ENCODE data around the gene PPP1R14D. TPM values are rescaled to one million over a fixed set of nuclear protein-coding genes. Genes with fewer than 3 reads are reported as not detected.
A peak's percentile ranks its signal among the peaks of the same experiment; 100 is the strongest.

The PPP1R14D gene
- total RNA-seq, 3 donors from 2014 or later = 57.5 to 186 (median 154) TPM

GRCh38 chr15:40806672-40807027 lies 21.9 kb downstream of the PPP1R14D start:
- Histone ChIP-seq H3K4me3 (peak overlapping the region; percentile 64), H3K36me3 (ENCODE audit: low read depth) (no peaks in the 10 kb centered on the region), H3K9me3 (no peaks in the 10 kb centered on the region), H3K4me1 (ENCODE audit: low read depth) (peaks cover 25% of the 10 kb centered on the region)
- no peak for TF ChIP-seq CTCF (IDR thresholded peaks at IDR 0.05)
- DNase-seq (no peak), ATAC-seq (no peak)
- intact Hi-C loops (cut with DNase I, micrococcal nuclease) = no loop called here

DNA sequence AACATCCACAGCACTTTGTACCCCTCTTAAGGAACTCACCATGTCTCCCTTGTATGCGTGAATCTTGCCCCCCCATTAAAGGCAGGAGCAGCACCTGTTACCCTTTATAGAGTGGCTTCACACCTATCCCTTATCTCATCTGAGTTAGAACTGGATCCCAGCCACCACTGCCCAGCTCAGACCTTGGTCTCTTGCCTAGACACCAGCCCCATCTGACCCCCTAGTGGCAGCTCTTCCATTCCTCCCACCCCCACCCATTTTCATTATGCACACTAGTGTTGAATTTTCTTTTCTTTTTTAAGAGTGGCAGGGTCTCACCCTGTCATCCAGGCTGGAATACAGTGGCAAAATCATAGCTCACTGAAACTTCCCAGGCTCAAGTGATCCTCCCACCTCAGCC lies 24.8 kb downstream of the PPP1R14D start:
- peaks cover 21% of the 10 kb centered on the region for H3K4me1 ChIP-seq (ENCODE audit: low read depth)
- DNase-seq = peak in 2 of 3 donors; percentile 14 to 15
- no peaks in the 10 kb centered on the region for H3K36me3 ChIP-seq (ENCODE audit: low read depth)
- no peak overlapping the region for H3K4me3 ChIP-seq
- intact Hi-C loops (cut with DNase I, micrococcal nuclease) = no loop called here
- TF ChIP-seq CTCF (IDR thresholded peaks at IDR 0.05) = no peak
- H3K9me3 ChIP-seq = no peaks in the 10 kb centered on the region
- ATAC-seq = no peak

DNA sequence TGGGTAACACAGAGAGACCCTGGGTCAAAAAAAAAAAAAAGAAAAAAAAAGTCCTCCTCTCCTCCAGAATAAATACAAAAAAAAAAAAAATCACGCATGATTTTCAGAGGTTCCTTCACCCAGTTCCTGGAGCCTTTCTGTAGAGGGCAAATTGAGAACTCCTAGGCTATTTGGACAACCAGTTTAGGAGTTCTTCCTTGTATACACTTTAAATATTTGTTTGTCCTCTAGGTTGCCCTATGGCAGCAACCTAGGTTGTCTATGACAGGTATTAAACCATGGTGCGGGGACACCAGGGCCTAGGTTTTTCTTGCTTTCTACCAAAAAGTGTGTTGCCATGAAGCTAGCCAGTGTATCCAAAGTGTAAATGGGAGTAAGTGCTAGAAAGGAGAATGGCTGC lies 25.4 kb downstream of the PPP1R14D start:
- Histone ChIP-seq H3K4me3 (no peak overlapping the region), H3K36me3 (ENCODE audit: low read depth) (no peaks in the 10 kb centered on the region), H3K9me3 (no peaks in the 10 kb centered on the region), H3K4me1 (ENCODE audit: low read depth) (peaks cover 14% of the 10 kb centered on the region)
- no peak for TF ChIP-seq CTCF (IDR thresholded peaks at IDR 0.05)
- intact Hi-C loops (cut with DNase I, micrococcal nuclease) = no loop called here
- ATAC-seq = no peak
- DNase-seq = peak in 1 of 3 donors; percentile 10

GRCh38 chr15:40799523-40799922 lies 29.0 kb downstream of the PPP1R14D start:
- TF ChIP-seq CTCF (IDR thresholded peaks at IDR 0.05) = no peak
- DNase-seq = no peak
- no peak for ATAC-seq
- Histone ChIP-seq H3K36me3 (ENCODE audit: low read depth) (no peaks in the 10 kb centered on the region), H3K4me1 (ENCODE audit: low read depth) (peaks cover 19% of the 10 kb centered on the region), H3K4me3 (no peak overlapping the region), H3K9me3 (no peaks in the 10 kb centered on the region)
- intact Hi-C loops (cut with DNase I, micrococcal nuclease) = no loop called here

- Histone ChIP-seq H3K9me3 (no peaks in the 10 kb centered on the region), H3K36me3 (ENCODE audit: low read depth) (no peaks in the 10 kb centered on the region), H3K4me3 (no peak overlapping the region), H3K4me1 (ENCODE audit: low read depth) (peaks cover 29% of the 10 kb centered on the region)
- ATAC-seq (no peak), DNase-seq (no peak)
- intact Hi-C loops (cut with DNase I, micrococcal nuclease) = no loop called here
- TF ChIP-seq CTCF (IDR thresholded peaks at IDR 0.05) = no peak
Measured at GRCh38 chr15:40796512-40796911, 32.0 kb downstream of the PPP1R14D start.

- ATAC-seq = no peak
- DNase-seq = no peak
- Histone ChIP-seq H3K9me3 (no peaks in the 10 kb centered on the region), H3K4me1 (ENCODE audit: low read depth) (peaks cover 29% of the 10 kb centered on the region), H3K36me3 (ENCODE audit: low read depth) (no peaks in the 10 kb centered on the region), H3K4me3 (no peak overlapping the region)
- TF ChIP-seq CTCF (IDR thresholded peaks at IDR 0.05) = no peak
- intact Hi-C loops (cut with DNase I, micrococcal nuclease) = no loop called here
Measured at GRCh38 chr15:40796041-40796440, 32.5 kb downstream of the PPP1R14D start.
